ENCODE measurements around the gene SMARCD1.

- no peak for TF ChIP-seq CTCF (conservative IDR thresholded peaks at IDR 0.05; ENCODE audit: low read depth, low read length)
- no peak for TF ChIP-seq EZH2 (IDR thresholded peaks at IDR 0.05; ENCODE audit: borderline replicate concordance, low read depth, low read length, poor library complexity, severe bottlenecking)
These were observed 41.8 kb upstream of the SMARCD1 start for GRCh38 chr12:50043308-50043707.

All from A673 (cell line).